Measurements from ENCODE around the gene DGKI.

- TF ChIP-seq, protein P1, sequence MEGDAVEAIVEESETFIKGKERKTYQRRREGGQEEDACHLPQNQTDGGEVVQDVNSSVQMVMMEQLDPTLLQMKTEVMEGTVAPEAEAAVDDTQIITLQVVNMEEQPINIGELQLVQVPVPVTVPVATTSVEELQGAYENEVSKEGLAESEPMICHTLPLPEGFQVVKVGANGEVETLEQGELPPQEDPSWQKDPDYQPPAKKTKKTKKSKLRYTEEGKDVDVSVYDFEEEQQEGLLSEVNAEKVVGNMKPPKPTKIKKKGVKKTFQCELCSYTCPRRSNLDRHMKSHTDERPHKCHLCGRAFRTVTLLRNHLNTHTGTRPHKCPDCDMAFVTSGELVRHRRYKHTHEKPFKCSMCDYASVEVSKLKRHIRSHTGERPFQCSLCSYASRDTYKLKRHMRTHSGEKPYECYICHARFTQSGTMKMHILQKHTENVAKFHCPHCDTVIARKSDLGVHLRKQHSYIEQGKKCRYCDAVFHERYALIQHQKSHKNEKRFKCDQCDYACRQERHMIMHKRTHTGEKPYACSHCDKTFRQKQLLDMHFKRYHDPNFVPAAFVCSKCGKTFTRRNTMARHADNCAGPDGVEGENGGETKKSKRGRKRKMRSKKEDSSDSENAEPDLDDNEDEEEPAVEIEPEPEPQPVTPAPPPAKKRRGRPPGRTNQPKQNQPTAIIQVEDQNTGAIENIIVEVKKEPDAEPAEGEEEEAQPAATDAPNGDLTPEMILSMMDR (conservative IDR thresholded peaks at IDR 0.05 in 1 of 2, IDR thresholded peaks at IDR 0.05 in 1 of 2; ENCODE audit: low read depth in 1 of 2, low read length in 2 of 2): no peak
- no peak for TF ChIP-seq EZH2 (IDR thresholded peaks at IDR 0.05; ENCODE audit: low read length, missing control alignments)
Measured at GRCh38 chr7:137742051-137742450, 104.7 kb downstream of the DGKI start.
